Transverse colon (tissue), 4 donors: ENCODE measurements around the gene KRT85. TPM values are rescaled to one million over a fixed set of nuclear protein-coding genes. Genes with fewer than 3 reads are reported as not detected.

Experiments used
- DNase-seq: peaks from one replicate; pipeline ENCODE4 v3.0.0-alpha.2; 2019
- H3K27ac ChIP-seq, 4 donors: fragments of 200-600 bp; sonication (generic); 2 replicates each; pipeline ENCODE4 v1.5.1; 2016 to 2018; ENCODE audit warnings: inconsistent platforms in 4 of 4
- H3K27me3 ChIP-seq: fragments of 200-600 bp; sonication (generic); 2 replicates; pipeline ENCODE4 v1.5.1; 2017; ENCODE audit warnings: inconsistent platforms
- H3K36me3 ChIP-seq, 4 donors: fragments of 200-600 bp; sonication (generic); 2 replicates each; pipeline ENCODE4 v1.5.1; 2017 to 2019; ENCODE audit warnings: inconsistent platforms in 4 of 4
- H3K4me1 ChIP-seq, 4 donors: fragments of 200-600 bp; sonication (generic); 2 replicates each; pipeline ENCODE4 v1.5.1; 2017 to 2020; ENCODE audit warnings: inconsistent platforms in 4 of 4
- H3K4me3 ChIP-seq, 4 donors: fragments of 200-600 bp; sonication (generic); 1 replicate in 1 of 4; 2 replicates in 3 of 4; pipeline versions ENCODE4 v1.5.1 to v1.6.1; 2017 to 2019; ENCODE audit warnings: inconsistent platforms in 4 of 4
- H3K9me3 ChIP-seq, 2 donors: fragments of 200-600 bp; sonication (generic); 2 replicates each; pipeline ENCODE4 v1.5.1; 2017 to 2019; ENCODE audit warnings: inconsistent platforms in 2 of 2
- EP300 ChIP-seq: sonication (generic); formaldehyde crosslinking; IDR thresholded peaks from one replicate; pipeline ENCODE4 v1.6.1; 2017; ENCODE audit warnings: antibody characterized with exemption, low read depth
- POLR2A ChIP-seq: fragments of 450-650 bp; IDR thresholded peaks from one replicate; pipeline ENCODE4 v1.6.1; 2016; ENCODE audit warnings: antibody characterized with exemption, mild to moderate bottlenecking, moderate library complexity
- POLR2AphosphoS5 ChIP-seq, 3 donors: sonication (generic); formaldehyde crosslinking; IDR thresholded peaks; one replicate each; pipeline ENCODE4 v1.6.1; 2016; ENCODE audit warnings: antibody characterized with exemption in 3 of 3
- WGBS, 2 donors: methylation state at CpG; one replicate each; pipeline ENCODE4 v1.1.5; 2018; ENCODE audit warnings: low coverage in 1 of 2; 5-methylcytosine and 5-hydroxymethylcytosine counted together
- in situ Hi-C, 4 donors: fragments of 200-750 bp; cut with MboI; loops; one replicate each; pipeline versions ENCODE4 v1.15.0 to v1.15.1; 2017; ENCODE audit warnings: low sequenced_read_pairs in 3 of 4, low pct_ligation_motif_present in 1 of 4, low pct_unique_long_range_greater_than_20kb in 1 of 4
- intact Hi-C: fragments of 100-400 bp; cut with DNase I; formaldehyde crosslinking; loops from one replicate; pipeline ENCODE4 v1.15.1; 2023; ENCODE audit warnings: low total_unique reads
- total RNA-seq, 4 donors: library from RNA; depleted of rRNA; stranded (reverse); fragments of >200 nt; gene quantifications; one replicate each; pipeline ENCODE4 v1.1.0, GENCODE V29; 2016
- TF ChIP-seq, protein P1 (sequence below), 5 experiments: fragments of 200-600 bp in 3 of 5; fragments of 450-650 bp in 2 of 5; sonication (generic) in 3 of 5; IDR thresholded peaks; 1 replicate in 2 of 5; 2 replicates in 3 of 5; pipeline ENCODE4 v1.5.1; 2016 to 2017; ENCODE audit warnings: antibody characterized with exemption in 5 of 5, inconsistent platforms in 3 of 5, mild to moderate bottlenecking in 2 of 5, moderate library complexity in 1 of 5

The KRT85 gene
- total RNA-seq, 4 donors from 2014 or later, result not detected

DNA sequence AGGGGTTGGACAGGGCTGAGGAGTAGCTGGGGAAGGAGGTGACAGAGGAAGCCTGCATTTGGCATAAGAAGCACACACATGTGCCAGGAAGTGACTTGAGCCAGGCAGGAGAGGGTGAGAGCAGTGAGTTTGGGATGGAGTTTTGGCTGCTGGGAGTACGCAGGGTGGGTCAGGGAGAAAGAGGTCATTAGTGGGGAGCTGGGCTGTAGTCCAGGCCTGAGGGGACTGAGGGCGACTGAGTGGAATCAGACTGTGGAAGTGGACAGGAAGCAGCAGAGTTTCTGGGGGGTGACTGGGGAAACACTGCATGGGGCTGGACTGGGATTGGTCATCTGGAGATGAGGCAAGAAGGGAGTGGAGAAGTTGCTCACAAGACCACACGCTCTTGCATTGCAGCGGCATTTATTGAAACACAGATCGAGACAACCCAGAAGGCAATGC is 7.6 kb downstream of the KRT85 start:
- H3K36me3 ChIP-seq, result no peaks in the 10 kb centered on the region
- H3K27ac ChIP-seq, result no peak overlapping the region
- in situ Hi-C loops (no loop called here), intact Hi-C loops (no loop called here)
- WGBS, 2 donors, result 86 to 88% methylated on average over 3 to 5 of the region's 5 CpGs
- no peak overlapping the region for H3K4me3 ChIP-seq
- H3K27me3 ChIP-seq, result no peaks in the 10 kb centered on the region
- H3K4me1 ChIP-seq, result no peaks in the 10 kb centered on the region
- DNase-seq, result no peak
- no peaks in the 10 kb centered on the region for H3K9me3 ChIP-seq
- TF ChIP-seq EP300, result no peak
- TF ChIP-seq, protein P1, sequence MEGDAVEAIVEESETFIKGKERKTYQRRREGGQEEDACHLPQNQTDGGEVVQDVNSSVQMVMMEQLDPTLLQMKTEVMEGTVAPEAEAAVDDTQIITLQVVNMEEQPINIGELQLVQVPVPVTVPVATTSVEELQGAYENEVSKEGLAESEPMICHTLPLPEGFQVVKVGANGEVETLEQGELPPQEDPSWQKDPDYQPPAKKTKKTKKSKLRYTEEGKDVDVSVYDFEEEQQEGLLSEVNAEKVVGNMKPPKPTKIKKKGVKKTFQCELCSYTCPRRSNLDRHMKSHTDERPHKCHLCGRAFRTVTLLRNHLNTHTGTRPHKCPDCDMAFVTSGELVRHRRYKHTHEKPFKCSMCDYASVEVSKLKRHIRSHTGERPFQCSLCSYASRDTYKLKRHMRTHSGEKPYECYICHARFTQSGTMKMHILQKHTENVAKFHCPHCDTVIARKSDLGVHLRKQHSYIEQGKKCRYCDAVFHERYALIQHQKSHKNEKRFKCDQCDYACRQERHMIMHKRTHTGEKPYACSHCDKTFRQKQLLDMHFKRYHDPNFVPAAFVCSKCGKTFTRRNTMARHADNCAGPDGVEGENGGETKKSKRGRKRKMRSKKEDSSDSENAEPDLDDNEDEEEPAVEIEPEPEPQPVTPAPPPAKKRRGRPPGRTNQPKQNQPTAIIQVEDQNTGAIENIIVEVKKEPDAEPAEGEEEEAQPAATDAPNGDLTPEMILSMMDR (IDR thresholded peaks at IDR 0.05), result no peak
- TF ChIP-seq POLR2AphosphoS5 (IDR thresholded peaks at IDR 0.05), result no peak
- TF ChIP-seq POLR2A, result no peak

DNA sequence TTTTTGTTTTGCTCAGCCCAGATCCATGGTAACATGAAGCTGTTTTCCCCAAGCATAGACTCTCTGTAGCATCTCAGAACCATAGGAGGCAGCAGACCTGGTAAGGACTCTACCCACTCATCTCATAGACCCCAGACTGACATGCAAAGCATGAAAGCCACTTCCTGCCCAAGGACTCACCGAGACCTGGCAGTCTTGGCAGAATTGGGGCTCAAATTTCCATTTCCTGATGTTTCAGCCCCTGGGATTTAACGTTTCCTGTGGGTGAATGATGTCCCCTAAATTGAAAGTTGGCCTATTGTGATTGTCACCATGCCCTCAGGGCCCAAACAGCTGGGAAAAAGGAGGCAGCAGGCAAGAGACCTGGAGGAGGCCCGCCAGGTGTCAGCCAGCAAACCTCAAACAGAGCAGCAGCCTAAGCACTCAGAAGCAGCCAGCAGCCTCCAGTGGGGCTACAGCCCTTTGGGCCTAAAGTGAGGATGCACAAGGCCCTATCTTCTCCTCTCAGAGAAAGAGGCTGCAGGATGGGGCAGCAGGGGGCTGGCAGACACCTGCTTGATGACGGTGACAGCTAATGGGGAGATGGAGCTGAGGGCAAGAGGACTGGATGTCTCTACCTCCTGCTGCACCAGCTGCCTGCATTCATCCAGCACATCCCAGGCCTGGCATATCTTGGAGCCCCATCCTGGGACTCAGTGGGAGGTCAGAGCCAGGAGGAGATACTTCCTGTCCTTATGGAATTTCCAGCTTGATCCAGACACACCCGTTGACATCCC is 8.5 kb downstream of the KRT85 start:
- 40 to 71% methylated on average over 2 to 5 of the region's 5 CpGs for WGBS, 2 donors
- H3K9me3 ChIP-seq, result no peaks in the 10 kb centered on the region
- H3K4me3 ChIP-seq, result no peak overlapping the region
- in situ Hi-C loops (no loop called here), intact Hi-C loops (no loop called here)
- H3K4me1 ChIP-seq, result no peaks in the 10 kb centered on the region
- no peaks in the 10 kb centered on the region for H3K27me3 ChIP-seq
- DNase-seq, result no peak
- H3K36me3 ChIP-seq, result no peaks in the 10 kb centered on the region
- TF ChIP-seq POLR2A (no peak), POLR2AphosphoS5 (IDR thresholded peaks at IDR 0.05) (no peak), EP300 (no peak)
- TF ChIP-seq, protein P1 (IDR thresholded peaks at IDR 0.05), result no peak
- no peak overlapping the region for H3K27ac ChIP-seq

DNA sequence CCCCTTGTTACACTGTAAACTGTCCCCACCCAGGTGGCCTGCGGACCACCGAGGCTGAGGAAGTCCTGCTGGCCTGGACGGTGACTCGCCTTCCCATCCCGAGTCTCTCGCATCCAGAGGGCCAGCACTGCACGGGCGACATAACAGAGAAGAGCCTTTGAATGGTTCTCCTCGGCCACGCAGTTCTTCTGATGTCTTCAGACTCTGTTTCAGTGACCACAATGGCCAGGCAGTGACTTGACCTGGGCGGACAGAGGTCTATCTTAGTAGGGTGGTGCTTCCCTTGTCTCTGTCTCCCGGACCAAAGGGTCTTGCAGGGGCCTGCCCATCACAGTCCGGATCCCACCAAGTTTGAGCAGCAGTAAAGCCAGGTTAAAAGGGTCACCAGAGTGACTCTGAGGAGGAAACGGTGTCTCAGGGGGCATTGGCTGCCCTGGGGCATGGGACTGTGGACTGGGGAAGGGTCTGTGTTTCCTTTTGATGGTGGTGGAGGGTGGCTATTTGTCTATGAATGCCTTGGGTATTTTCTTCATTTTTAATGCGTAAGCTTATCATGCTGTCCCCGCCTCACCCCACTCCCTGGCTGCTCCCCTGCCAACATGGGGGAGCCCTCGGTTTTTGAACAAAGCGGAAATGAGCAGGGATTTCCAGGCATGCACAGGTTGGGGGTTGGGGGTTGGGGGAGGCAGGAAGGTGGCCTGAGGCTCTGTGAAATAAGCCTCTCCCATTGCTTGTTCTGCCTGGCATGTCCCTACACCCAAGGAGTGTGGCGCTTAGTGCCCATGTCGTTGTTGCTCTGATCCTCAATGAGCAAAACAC is 10.3 kb downstream of the KRT85 start:
- in situ Hi-C loops (no loop called here), intact Hi-C loops (no loop called here)
- H3K27me3 ChIP-seq, result no peaks in the 10 kb centered on the region
- H3K4me1 ChIP-seq, result no peaks in the 10 kb centered on the region
- WGBS, 2 donors, result 90% methylated on average over 19 of the region's 20 CpGs; no CpG with 5 or more reads in 1 of the 2 donors
- H3K36me3 ChIP-seq, result no peaks in the 10 kb centered on the region
- no peak overlapping the region for H3K27ac ChIP-seq
- TF ChIP-seq EP300 (no peak), POLR2AphosphoS5 (IDR thresholded peaks at IDR 0.05) (no peak), POLR2A (no peak)
- TF ChIP-seq, protein P1 (IDR thresholded peaks at IDR 0.05), result no peak
- H3K4me3 ChIP-seq, result no peak overlapping the region
- H3K9me3 ChIP-seq, result no peaks in the 10 kb centered on the region
- DNase-seq, result no peak

DNA sequence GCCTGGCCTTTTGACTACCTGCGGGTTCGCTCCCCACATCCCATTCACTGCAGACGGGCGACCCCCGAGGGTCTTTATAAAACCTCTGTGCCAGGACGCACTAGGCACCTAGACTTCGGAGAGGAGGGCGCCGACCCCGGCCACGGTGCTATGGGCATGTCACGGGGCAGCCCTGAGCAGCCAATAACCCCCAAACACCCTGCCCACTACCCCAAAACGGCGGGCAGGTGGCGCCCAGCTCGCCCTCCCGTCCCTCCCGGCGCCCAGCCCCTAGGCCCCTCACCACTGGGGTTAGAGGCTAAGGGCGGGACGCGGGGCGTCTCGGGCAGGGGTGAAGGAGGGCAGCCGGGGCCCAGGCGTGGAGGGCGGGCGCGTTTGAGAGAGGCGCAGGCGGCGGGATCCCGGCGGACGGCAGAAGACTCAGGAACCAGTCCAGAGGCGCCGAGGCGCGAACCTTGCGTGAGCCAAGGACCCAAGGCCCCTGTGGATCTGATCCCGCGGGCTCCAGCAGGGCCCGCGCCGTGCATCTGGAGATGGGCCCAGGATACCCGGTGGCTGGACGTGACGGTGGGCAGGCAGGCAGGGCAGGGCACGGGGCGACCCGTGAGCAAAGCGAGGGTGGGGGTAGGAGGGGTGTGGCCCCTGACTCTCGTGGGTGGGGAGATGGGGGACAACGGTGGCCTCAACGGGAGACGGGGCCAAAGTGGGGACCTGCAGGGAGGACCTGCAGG is 11.1 kb downstream of the KRT85 start:
- no peaks in the 10 kb centered on the region for H3K4me1 ChIP-seq
- in situ Hi-C loops, result no loop called here
- H3K9me3 ChIP-seq, result no peaks in the 10 kb centered on the region
- TF ChIP-seq POLR2AphosphoS5 (IDR thresholded peaks at IDR 0.05), result no peak
- TF ChIP-seq POLR2A, result no peak
- TF ChIP-seq, protein P1 (IDR thresholded peaks at IDR 0.05), result no peak
- TF ChIP-seq EP300, result no peak
- 92 to 100% methylated on average over 2 to 56 of the region's 56 CpGs for WGBS, 2 donors
- intact Hi-C loops, result no loop called here
- H3K4me3 ChIP-seq, result no peak overlapping the region
- no peak for DNase-seq
- no peaks in the 10 kb centered on the region for H3K27me3 ChIP-seq
- no peak overlapping the region for H3K27ac ChIP-seq
- no peaks in the 10 kb centered on the region for H3K36me3 ChIP-seq
